GM12891 (cell line): ENCODE measurements around the gene NKD1.

Experiments used
- PAX5 ChIP-seq: IDR thresholded peaks from 2 replicates; pipeline ENCODE4 v1.6.1; 2011; ENCODE audit warnings: low read length, moderate library complexity, mild to moderate bottlenecking; ENCODE audit not compliant: insufficient read depth, severe bottlenecking
- POLR2A ChIP-seq: IDR thresholded peaks from 2 replicates; pipeline ENCODE4 v1.6.1; 2011; ENCODE audit warnings: low read depth, low read length, control low read depth
- POLR2AphosphoS5 ChIP-seq: IDR thresholded peaks from 2 replicates; pipeline ENCODE4 v1.6.1; 2011; ENCODE audit warnings: low read depth, low read length, control low read depth
- SPI1 ChIP-seq: IDR thresholded peaks from 2 replicates; pipeline ENCODE4 v1.6.1; 2011; ENCODE audit warnings: low read depth, low read length, control low read depth
- TAF1 ChIP-seq: IDR thresholded peaks from 2 replicates; pipeline ENCODE4 v1.6.1; 2011; ENCODE audit warnings: low read depth, low read length, control low read depth

- TF ChIP-seq POLR2A (no peak), TAF1 (no peak), POLR2AphosphoS5 (no peak), PAX5 (no peak), SPI1 (no peak)
Observed at GRCh38 chr16:50621452-50621792, 73.2 kb downstream of the NKD1 start.
